Measurements from ENCODE around the gene PLEKHA4. TPM values are rescaled to one million over a fixed set of nuclear protein-coding genes. Genes with fewer than 3 reads are reported as not detected.
"Not testable (repeated sequence)": the region's sequence is repeated elsewhere in the genome, so short reads cannot be mapped to it uniquely, and the experiment has no call there.

PLEKHA4 gene
- total and polyA plus RNA-seq, 9 donors: 18.3 to 96.5 (median 51.5) TPM

DNA sequence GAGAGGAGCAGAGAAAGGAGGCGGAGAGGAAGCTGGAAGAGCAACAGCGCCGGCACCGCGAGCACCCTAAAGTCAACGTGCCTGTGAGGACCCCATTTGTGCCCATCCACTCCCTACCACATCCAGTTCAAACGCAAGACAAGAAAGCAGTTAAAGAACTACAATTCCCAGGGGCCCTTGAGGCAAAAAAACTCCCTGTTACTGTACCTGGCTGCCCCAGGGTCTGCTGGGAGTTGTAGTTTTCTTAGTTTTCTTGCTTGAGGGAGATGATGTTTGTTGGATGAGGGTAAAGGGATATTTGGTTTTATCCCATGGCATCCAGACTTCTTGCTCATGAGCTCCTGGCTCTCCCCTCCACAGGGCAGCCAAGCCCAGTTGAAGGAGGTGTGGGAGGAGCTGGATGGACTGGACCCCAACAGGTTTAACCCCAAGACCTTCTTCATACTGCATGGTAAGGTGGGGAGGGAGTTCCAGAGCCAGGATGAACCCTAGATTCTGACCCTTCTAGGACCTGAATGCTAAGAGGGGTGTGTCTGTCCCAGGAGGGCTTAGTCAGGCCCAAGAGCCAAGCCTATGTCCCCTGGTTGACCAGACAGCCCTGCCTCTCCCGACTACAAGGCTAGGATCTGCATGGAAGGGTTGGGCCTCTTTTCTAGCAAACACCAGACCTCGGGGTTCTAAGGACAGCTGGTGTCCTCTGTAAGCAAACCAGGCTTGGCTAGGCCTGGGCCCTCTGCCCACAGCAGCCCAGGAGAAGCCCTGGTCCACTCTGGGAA, 44.9 kb upstream of the PLEKHA4 start:
- no peak overlapping the region for H3K4me3 ChIP-seq
- DNase-seq: no peak
- H3K4me1 ChIP-seq (ENCODE audit: insufficient read depth): no peaks in the 10 kb centered on the region
- H3K27me3 ChIP-seq: no peaks in the 10 kb centered on the region
- intact Hi-C loops (cut with DNase I): no loop called here
- H3K9me3 ChIP-seq: no peaks in the 10 kb centered on the region
- no peak overlapping the region for H3K27ac ChIP-seq
- 86 to 92% (median 87%) methylated on average over 9 of the region's 9 CpGs for WGBS, 3 donors
- H3K36me3 ChIP-seq: no peaks in the 10 kb centered on the region
- TF ChIP-seq, protein P1, sequence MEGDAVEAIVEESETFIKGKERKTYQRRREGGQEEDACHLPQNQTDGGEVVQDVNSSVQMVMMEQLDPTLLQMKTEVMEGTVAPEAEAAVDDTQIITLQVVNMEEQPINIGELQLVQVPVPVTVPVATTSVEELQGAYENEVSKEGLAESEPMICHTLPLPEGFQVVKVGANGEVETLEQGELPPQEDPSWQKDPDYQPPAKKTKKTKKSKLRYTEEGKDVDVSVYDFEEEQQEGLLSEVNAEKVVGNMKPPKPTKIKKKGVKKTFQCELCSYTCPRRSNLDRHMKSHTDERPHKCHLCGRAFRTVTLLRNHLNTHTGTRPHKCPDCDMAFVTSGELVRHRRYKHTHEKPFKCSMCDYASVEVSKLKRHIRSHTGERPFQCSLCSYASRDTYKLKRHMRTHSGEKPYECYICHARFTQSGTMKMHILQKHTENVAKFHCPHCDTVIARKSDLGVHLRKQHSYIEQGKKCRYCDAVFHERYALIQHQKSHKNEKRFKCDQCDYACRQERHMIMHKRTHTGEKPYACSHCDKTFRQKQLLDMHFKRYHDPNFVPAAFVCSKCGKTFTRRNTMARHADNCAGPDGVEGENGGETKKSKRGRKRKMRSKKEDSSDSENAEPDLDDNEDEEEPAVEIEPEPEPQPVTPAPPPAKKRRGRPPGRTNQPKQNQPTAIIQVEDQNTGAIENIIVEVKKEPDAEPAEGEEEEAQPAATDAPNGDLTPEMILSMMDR (IDR thresholded peaks at IDR 0.05): no peak
- TF ChIP-seq EP300 (IDR thresholded peaks at IDR 0.05): no peak
- TF ChIP-seq POLR2A (IDR thresholded peaks at IDR 0.05): no peak

DNA sequence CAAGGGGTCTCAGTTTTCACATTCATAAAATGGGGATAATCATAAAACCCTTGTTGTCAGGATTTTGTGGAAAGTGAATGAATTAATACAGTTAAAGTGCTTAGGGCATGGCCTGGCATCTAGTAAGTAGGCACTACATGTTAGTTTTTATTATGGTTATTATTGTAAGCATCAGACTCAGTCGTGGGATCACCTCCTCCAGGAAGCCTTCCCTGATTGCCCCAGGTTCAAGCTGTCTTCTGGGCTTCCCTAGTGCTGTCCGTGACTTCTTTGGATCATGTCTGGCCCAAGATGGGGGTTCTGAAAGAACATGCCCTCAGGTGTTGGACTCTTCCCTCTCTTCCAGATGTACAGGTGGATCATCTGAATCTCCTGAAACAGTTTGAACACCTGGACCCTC, 42.4 kb upstream of the PLEKHA4 start:
- Histone ChIP-seq H3K4me3 (no peak overlapping the region), H3K36me3 (no peaks in the 10 kb centered on the region), H3K9me3 (no peaks in the 10 kb centered on the region), H3K27me3 (no peaks in the 10 kb centered on the region), H3K4me1 (ENCODE audit: insufficient read depth) (no peaks in the 10 kb centered on the region), H3K27ac (no peak overlapping the region)
- WGBS, 3 donors: 77 to 92% (median 89%) methylated on average over 2 of the region's 2 CpGs
- intact Hi-C loops (cut with DNase I): no loop called here
- no peak for DNase-seq
- TF ChIP-seq EP300 (IDR thresholded peaks at IDR 0.05) (no peak), POLR2A (IDR thresholded peaks at IDR 0.05) (no peak)
- TF ChIP-seq, protein P1 (IDR thresholded peaks at IDR 0.05): no peak

DNA sequence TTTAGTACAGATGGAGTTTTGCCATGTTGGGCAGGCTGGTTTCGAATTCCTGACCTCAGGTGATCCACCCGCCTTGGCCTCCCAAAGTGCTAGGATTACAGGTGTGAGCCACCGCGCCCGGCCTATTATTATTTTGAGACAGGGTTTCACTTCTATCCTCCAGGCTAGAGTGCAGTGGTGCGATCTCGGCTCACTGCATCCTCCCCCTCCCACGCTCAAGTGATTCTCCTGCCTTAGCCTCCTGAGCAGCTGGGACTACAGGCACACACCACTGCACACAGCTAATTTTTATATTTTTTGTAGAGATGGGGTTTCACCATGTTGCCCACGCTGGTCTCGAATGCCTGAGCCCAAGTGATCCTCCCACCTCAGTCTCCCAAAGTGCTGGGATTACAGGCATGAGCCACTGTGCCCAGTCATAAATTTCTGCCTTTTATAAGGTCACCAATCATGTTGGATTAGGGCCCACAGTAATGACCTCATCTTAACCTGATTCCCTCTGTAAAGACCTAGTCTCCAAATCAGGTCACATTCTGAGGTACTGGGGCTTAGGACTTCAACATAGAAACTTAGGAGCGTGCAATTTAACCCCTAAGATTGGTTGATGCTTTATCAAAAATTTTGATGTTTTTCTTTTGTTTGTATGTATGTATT, 41.1 kb upstream of the PLEKHA4 start:
- WGBS, 3 donors: 94 to 96% (median 95%) methylated on average over 11 of the region's 11 CpGs
- not testable (repeated sequence) for H3K4me3 ChIP-seq; DNase-seq; H3K9me3 ChIP-seq; H3K36me3 ChIP-seq; H3K4me1 ChIP-seq (ENCODE audit: insufficient read depth); H3K27me3 ChIP-seq; H3K27ac ChIP-seq
- intact Hi-C loops (cut with DNase I): loop anchor here in 1 of 4 donors (10.0 kb wide), 1 partner anchor 55 kb away; the partner anchor contains the start of gene FTL

DNA sequence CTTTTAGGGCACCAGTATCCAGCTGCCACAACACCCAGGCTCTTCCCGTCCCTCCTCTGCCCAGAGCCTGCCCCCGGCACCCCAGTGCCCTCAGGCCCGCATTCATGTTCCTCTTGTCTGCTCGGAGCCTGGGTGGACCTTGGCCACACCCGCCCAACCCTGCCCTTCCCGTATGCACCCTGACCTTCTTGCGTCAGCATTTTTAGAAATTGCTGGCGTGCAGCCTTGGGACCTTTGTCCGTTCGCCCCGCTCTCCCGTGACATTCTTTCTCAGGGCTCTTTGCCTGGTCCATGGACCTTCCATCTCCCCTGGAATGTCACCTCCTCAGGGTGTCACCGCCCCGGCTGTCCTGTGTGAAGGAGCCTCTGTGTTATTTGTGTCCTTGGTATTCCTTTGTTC, 39.3 kb upstream of the PLEKHA4 start:
- Histone ChIP-seq H3K27me3 (no peaks in the 10 kb centered on the region), H3K27ac (no peak overlapping the region), H3K36me3 (no peaks in the 10 kb centered on the region), H3K9me3 (no peaks in the 10 kb centered on the region), H3K4me1 (ENCODE audit: insufficient read depth) (no peaks in the 10 kb centered on the region), H3K4me3 (no peak overlapping the region)
- intact Hi-C loops (cut with DNase I): loop anchor here in 1 of 4 donors (10.0 kb wide), 1 partner anchor 57 kb away; the partner anchor contains the start of gene FTL
- 87 to 92% (median 88%) methylated on average over 14 of the region's 14 CpGs for WGBS, 3 donors
- no peak for TF ChIP-seq POLR2A (IDR thresholded peaks at IDR 0.05)
- TF ChIP-seq EP300 (IDR thresholded peaks at IDR 0.05): no peak
- TF ChIP-seq, protein P1 (IDR thresholded peaks at IDR 0.05): no peak
- no peak for DNase-seq

DNA sequence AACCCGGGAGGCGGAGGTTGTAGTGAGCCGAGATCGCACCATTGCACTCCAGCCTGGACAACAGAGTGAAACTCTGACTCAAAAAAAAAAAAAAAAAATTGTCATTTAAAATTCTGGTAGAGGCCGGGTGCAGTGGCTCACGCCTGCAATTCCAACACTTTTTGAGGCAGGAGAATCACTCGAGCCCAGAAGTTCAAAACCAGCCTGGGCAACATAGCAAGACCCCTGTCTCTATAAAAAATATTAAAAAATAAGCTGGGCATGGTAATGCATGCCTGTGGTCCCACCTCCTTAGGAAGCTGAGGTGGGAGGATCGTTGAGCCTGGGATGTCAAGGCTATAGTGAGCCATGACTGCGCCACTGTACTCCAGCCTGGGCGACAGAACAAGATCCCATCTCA, 37.9 kb upstream of the PLEKHA4 start:
- no peaks in the 10 kb centered on the region for H3K9me3 ChIP-seq
- H3K27me3 ChIP-seq: no peaks in the 10 kb centered on the region
- H3K4me3 ChIP-seq: no peak overlapping the region
- no peak overlapping the region for H3K27ac ChIP-seq
- 91 to 94% (median 94%) methylated on average over 10 of the region's 10 CpGs for WGBS, 3 donors
- H3K4me1 ChIP-seq (ENCODE audit: insufficient read depth): no peaks in the 10 kb centered on the region
- no peak for TF ChIP-seq EP300 (IDR thresholded peaks at IDR 0.05)
- TF ChIP-seq, protein P1 (IDR thresholded peaks at IDR 0.05): no peak
- no peak for TF ChIP-seq POLR2A (IDR thresholded peaks at IDR 0.05)
- intact Hi-C loops (cut with DNase I): loop anchor here in 1 of 4 donors (10.0 kb wide), 1 partner anchor 58 kb away; the partner anchor contains the start of gene FTL
- H3K36me3 ChIP-seq: no peaks in the 10 kb centered on the region
- DNase-seq: no peak

All from ovary (tissue), 9 donors.